KBM-7 (cell line): ENCODE measurements around the gene INO80.

ENCODE experiments used
- DNase-seq: peaks from one replicate; pipeline ENCODE4 v3.0.0-alpha.2; 2015
- in situ Hi-C: fragments of 300-500 bp; cut with MboI; formaldehyde crosslinking; loops from 2 replicates; pipeline ENCODE4 v1.14.3; 2020; ENCODE audit warnings: low sequenced_read_pairs, low pct_unique_long_range_greater_than_20kb, mixed read lengths

INO80 gene

DNA sequence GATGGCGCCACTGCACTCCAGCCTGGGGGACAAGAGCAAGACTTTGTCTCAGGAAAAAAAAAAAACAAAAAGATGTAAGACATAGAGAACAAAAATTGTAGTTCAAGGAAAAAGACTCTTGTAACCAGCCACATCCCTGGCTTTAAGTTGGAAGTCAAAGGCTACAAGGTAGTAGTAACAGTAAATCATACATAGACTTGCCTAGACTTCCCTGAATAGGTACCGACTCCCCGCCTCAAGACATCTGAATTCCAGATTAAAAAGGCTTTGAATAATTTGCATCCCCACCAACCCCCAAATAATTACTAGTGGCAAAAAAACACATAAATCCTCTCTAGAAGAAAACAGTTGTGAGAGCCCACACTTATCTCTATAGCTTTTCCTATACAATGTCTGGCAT is 55.6 kb downstream of the INO80 start:
- in situ Hi-C loops = no loop called here
- no peak for DNase-seq

DNA sequence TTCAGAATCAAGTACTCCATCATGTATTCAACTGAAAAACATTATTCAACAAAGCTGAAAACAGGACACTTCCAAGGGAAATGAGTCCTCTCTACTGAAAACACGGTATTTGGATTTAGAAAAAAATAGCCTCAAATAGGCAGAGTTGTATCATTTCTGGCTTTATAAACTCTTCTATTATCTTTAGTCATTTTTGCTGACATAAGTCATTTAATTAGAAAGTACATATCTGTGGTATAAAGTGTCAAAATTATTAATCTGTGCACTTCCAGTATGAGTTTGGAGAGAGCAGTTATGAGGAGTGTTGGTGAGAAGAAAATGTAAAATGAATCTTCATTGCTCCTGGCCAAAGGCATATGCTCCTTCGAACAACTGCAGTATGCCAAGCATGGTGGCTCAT is 59.3 kb downstream of the INO80 start:
- DNase-seq = no peak
- in situ Hi-C loops = no loop called here

DNA sequence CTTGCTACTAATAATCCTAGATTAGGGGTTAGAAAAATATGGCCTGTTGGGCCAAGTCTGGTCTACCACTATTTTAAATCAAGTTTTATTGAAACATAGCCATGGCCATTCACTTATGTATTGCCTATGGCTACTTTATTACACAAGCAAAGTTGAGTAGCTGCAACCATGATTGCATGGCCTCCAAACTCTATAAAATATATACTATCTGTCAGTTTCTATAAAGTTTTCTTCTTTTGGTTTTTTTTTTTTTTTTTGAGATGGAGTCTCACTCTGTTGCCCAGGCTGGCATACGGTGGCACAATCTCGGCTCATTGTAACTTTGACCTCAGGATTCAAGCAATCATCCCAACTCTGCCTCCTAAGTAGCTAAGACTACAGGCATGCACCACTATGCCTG is 60.4 kb downstream of the INO80 start:
- no peak for DNase-seq
- in situ Hi-C loops = no loop called here

DNA sequence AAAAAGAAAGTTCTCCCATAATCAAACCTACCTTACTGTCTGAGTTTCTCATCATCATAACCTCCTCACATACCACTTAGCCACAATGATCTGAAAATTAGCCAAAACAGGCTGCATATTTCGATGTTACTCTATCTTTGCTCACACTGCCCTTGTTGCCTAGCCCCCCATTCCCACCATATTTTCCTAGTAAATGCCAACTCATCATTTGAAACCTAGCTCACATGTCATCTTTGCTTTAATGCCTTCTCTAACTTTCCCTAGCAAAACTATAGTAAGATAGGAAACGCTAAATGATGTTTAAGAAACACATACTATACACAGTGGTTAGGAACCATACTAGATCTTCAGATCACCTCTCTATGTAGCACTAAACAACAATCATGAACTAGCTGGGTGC is 64.9 kb downstream of the INO80 start:
- DNase-seq = no peak
- in situ Hi-C loops = no loop called here

DNA sequence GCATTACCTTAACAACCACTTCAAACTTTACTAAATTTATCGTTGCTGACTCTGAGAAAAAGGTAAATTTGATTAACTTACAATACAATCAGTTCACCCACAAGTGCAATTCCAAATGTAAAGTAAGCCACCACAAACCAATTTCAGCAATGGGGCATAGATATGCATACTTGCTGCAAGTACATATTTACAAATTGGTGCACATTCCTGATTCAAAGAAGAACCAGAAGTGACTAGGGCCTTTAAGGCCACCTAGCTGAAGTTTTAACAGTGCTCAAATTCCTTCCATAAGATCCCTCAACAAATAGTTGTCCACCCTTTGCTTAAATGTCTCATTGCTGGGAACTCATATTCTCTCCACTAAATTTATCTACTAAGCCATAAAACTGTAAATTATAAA is 67.2 kb downstream of the INO80 start:
- no peak for DNase-seq
- in situ Hi-C loops = no loop called here

DNA sequence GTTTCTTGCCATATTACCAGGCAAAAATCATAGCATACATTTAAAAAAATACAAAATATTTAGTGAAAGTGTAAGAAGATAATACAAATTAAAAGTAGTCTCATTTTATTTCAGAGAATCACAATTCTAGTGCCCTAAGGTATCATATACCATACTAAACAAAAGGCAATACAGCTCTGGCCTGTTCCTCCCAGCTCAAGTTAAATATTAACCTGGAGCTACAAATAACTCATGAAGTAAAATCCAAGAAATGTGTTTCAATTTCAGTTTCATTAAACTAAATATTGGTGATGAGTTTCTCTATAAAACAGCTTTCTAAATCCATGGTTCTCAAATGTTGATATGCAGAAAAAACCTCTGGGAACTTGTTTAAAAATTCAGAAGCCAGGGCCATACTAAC is 67.7 kb downstream of the INO80 start:
- in situ Hi-C loops = no loop called here
- DNase-seq = no peak

DNA sequence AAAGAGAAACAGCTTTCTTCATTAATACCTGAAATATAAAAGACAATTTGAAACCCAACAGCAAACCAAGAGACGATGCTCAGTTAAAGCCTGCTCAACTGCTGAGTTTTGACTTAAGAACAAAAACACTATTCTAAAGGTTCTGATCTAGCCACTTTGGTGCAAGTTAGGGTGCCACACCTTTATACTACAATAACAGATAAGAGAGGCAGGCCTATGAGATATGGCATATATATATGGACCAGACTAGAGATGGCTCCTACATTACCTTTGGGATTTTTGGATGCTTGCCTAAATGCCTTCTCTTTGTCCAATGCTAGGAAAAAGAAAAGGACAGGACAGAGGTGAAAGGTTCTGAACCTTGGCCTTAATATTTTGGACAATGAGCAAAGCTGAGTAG is 68.6 kb downstream of the INO80 start:
- DNase-seq = no peak
- in situ Hi-C loops = no loop called here

DNA sequence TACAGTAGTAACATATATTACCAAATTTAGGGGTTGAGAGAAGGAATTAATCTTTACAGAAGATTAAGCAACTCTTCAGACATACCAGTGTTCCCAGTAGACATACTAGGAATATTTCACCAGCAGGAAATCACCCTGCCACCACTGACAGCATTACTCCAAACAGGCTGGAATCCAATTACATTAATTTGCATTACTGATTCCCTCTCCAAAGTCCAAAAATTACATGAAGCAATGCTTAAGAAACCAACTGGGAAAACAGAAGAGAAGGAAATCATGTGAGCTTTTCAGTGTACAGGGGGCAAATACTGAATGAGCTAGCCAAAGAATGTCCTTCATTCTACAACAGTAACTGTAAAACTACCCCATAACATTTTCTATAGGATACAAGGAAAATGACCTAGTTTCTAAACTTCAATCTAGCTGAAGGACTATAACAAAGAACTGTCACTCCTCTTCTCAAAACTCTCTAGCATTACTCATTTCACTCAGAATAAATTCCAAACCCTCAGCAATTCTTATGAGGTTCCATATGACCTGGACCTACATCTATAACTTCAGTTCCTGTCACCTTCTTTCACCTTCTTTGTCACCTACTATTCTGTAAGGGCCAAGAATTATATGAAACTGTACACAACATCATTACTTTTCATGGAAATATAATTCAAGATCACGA is 72.7 kb downstream of the INO80 start:
- in situ Hi-C loops = no loop called here
- DNase-seq = no peak

DNA sequence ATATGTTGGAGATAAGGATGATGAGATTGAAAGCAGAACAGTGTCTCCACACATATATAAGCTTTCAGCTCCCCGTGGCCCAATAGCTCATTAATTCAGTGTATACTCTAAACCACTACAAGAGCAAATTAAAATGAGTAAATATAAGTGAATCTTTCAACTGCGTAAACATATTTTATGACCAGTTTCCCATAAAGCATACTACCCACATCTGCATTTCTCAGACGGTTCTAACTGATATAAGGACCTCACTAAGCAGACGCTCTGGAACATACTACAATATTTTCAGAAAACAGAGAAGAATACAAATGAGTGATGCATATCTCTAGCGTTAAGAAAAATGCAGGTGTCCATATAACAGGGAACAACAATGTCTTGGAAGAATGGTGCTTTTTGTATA is 73.2 kb downstream of the INO80 start:
- DNase-seq = no peak
- in situ Hi-C loops = no loop called here

DNA sequence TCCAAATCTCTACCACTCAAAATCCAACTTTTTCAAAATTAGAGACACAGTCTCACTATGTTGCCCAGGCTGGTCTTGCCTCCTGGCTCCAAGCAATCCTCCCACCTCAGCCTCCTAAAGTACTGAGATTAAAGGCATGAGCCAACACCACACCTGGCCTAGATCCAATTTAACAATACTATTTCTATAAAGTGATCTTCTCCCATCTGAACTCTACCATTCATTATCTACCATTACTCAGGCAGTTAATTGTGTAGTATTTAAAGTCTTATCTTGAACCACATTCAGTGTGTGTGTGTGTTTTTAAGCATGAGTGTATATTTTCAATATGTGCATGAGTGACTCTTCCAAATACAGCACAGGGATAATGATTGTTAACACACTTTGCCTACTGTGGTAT is 77.0 kb downstream of the INO80 start:
- in situ Hi-C loops = no loop called here
- DNase-seq = no peak

DNA sequence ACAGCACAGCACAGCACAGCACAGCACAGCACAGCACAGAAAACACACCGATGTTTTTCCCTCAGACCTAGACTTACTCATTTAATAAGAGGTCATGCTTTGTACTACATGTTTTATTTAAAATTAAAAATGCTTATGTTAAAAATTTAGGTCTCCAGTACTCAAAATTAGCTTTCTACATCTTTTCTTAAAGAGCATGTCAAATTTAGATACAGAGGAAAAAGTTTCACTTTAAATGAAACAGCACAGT is 84.1 kb downstream of the INO80 start:
- no peak for DNase-seq
- in situ Hi-C loops = no loop called here

DNA sequence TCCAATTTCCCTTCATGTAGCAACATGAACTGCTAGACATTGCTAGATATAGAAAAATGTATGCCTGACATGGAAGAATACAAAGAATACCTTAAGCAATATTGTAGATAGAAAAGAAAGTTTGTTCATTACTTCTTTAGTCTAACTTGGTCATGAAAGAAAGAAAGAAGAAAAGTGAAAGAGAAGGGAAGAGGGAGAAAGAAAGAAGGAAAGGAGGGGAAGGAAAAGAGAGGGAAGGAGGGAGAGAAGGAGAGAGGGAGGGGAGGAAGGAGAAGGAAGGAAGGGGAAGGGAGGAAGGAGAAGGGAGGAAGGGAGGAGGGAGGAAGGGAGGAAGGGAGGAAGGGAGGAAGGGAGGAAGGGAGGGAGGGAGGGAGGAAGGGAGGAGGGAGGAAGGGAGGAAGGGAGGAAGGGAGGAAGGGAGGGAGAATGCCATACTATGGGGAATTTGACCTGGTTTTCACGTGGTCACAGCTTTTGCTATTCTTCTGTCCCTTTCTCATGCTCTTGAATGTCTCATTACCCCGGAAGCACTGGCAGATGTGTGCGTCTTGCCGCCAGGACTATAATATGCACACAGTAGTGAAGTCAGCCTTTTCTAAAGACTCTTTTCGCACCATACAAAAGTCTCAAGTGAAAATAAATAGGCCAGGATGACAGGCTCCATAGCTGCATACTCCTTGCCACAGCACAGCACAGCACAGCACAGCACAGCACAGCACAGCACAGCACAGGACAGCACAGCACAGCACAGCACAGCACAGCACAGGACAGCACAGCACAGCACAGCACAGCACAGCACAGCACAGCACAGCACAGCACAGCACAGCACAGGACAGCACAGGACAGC is 84.6 kb downstream of the INO80 start:
- DNase-seq = no peak
- in situ Hi-C loops = no loop called here

DNA sequence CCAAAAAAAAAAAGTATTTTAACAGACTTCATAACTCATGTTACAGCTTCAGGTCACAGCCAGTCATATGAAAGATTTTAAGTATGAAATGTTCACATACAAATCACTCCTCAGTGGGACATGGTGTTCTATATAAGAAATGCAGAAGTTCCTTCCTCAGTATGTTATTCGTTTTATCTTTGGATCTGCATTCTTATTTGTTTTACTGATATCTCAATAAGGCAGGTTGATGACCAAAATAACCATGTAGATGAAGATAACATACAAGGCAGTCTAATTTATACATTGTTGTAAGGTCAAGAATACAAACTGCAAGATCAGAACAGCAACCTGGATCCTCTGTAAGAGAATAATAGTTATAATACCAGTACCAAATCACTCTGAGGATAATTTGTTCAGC is 87.2 kb downstream of the INO80 start:
- no peak for DNase-seq
- in situ Hi-C loops = no loop called here

DNA sequence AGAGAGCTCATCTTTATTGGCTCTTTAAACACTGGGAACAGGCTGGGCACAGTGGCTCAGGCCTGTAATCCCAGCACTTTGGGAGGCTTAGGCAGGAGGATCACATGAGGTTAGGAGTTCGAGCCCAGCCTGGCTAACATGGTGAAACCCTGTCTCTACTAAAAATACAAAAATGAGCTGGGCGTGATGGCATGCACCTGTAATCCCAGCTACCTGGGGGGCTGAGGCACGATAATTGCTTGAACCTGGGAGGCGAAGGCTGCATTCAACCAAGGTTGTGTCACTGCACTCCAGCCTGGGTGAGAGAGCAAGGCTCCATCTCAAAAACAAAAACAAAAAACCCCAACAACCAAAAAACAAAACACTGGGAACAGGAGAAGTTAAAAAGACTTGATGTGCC is 90.7 kb downstream of the INO80 start:
- in situ Hi-C loops = no loop called here
- no peak for DNase-seq

DNA sequence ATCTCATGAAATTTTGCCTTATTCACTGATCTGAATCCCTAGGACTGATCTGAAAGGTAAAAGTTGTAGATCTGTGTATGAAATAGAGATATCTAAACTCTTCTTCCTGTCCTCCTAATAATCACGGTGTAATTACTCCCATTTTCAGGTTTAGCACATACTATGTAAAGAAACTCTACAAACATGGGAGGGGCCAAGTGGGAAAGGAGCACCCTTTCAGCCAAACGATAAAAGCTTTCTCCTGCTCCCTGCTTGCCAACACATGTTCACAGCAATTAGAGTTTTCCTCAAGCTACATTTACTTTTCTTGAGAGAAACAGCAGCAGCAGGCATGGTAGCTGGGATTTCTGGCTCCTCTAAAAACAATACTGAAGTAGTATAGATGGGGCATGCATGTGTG is 91.2 kb downstream of the INO80 start:
- no peak for DNase-seq
- in situ Hi-C loops = no loop called here

DNA sequence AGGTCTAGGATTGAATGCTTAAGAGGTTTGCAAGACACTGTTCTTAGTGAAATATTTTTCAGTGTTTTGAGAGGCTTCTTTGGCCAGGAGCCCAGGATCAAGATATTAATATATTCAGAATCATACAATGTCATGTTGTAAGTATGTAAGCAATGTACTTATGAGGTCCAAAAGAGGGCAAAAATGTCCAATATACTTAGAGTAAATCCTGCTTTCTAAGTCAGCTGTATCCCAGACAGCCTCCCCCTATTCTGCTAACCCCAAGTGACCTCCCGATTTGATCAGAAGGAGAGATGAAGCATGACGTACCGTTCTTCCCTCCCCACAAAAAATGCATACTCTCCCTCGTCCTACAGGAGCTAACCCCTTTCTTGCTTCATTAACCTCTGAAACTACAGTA is 91.9 kb downstream of the INO80 start:
- no peak for DNase-seq
- in situ Hi-C loops = no loop called here

DNA sequence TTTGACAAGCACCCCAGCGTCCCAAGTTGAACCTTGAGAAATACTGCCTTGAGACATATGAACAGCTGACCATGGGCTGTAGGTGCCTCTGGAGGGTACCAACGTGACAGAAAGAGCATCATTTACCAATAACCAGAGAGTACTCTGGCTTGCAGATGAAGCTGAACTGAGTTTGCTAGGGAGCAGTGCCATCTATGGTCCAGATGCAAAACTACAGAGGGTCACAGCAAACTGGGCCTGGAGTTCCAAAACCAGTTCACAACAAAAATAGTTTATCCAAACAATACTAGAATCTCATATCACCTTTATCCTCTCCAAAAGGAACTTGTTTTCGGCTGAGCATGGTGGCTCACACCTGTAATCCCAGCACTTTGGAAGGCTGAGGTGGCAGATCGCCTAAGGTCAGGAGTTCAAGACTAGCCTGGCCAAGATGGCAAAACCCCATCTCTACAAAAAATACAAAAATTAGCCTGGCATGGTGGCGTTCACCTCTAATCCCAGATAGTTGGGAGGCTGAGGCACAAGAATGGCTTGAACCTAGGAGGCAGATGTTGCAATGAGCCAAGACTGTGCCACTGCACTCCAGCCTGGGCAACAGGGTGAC is 93.5 kb downstream of the INO80 start:
- in situ Hi-C loops = no loop called here
- peak; percentile 61 for DNase-seq

DNA sequence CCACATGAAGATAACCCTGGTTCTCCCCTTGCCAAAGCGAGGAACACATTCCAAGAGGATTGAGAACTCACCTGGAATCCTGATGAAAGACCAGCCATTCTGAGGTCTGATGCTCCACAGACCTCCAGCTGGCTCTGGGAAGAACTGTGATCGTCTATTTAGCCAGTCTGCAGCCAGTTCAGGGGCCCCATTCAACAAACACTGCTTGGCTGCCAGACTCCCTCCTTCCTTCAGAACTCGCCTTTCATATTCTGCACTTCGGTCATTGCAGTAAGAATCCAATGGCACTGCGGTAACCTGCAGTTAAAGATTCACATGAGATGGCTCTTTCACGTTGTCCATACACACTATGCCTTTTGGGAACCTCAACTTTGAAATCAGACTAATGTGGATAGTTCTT is 95.3 kb downstream of the INO80 start:
- in situ Hi-C loops = no loop called here
- DNase-seq = no peak

DNA sequence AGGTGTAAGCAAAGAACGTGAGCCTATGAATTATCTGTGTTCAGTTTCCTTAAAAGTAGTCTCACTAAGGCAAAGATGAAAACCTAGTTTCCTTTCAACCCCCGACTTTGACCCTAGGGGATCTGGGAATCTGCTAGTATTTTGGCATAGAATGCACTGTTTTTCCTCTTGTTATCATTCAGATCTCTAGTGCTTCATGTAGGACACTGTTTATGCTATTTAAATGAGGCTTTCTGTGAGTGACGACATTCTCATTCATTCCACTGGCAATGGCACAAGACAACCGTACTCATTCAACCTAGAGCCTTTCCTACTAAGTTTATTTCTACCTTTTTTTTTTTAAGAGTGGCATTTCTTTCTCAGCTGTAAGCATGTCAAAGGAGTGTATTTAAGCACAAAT is 95.8 kb downstream of the INO80 start:
- in situ Hi-C loops = no loop called here
- DNase-seq = no peak

DNA sequence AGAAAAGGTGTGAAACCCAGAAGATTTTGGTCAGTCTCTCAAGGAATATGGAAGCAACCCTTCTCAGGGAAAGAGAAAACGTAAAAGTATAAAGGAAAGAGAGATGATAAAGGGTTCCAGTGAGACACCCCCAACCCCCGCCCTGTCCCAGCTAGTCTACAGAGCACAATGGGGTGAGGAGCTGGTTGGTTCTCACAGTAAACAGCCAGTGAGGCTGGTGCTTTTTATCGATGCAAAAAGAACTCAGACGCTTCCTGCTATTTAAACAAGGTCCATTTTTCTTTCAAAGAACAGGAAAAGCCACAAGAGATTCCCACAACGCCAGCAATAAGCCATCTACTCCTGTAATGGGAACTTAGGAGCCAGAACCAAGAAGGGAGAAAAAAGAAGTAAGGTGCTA is 96.9 kb downstream of the INO80 start:
- no peak for DNase-seq
- in situ Hi-C loops = no loop called here

DNA sequence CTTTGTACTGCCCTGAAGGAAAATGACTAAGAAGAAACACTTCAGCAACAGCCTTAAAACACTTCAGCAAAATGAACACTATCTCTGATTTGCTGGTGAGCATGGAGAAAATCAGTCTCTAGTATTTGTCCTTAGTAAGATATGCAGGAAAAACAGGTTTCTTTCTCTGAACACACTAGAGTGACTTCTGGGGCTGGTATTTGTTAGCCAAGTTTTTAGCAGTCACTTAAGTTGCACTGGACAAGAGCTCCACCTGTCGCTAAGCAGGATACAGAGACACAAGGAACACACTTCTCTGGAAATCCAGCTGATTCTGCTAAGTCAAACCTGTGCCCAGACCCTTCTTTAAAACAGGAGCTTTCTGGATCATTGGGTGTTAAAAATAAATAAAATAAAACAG is 97.5 kb downstream of the INO80 start:
- in situ Hi-C loops = no loop called here
- no peak for DNase-seq
